Subcutaneous abdominal adipose tissue (tissue), 5 donors: ENCODE measurements around the gene COQ4.
"Not testable (repeated sequence)": the region's sequence is repeated elsewhere in the genome, so short reads cannot be mapped to it uniquely, and the experiment has no call there.

Experiments used
- H3K27ac ChIP-seq: one replicate; pipeline ENCODE4 v1.7.0; 2013; ENCODE audit warnings: low read depth, mild to moderate bottlenecking, inconsistent platforms, low read length, moderate library complexity
- H3K27me3 ChIP-seq, 5 donors: one replicate each; pipeline ENCODE4 v1.7.0; 2013; ENCODE audit warnings: low read length in 5 of 5, inconsistent platforms in 1 of 5; ENCODE audit not compliant: control insufficient read depth in 5 of 5, insufficient read depth in 4 of 5
- H3K36me3 ChIP-seq, 5 donors: one replicate each; pipeline ENCODE4 v1.7.0; 2013; ENCODE audit warnings: low read length in 5 of 5; ENCODE audit not compliant: control insufficient read depth in 5 of 5, insufficient read depth in 5 of 5
- H3K4me1 ChIP-seq, 5 donors: one replicate each; pipeline ENCODE4 v1.7.0; 2013; ENCODE audit warnings: low read length in 5 of 5, mild to moderate bottlenecking in 3 of 5, moderate library complexity in 1 of 5; ENCODE audit not compliant: control insufficient read depth in 5 of 5, insufficient read depth in 5 of 5
- H3K4me3 ChIP-seq, 5 donors: one replicate each; pipeline ENCODE4 v1.7.0; 2013; ENCODE audit warnings: low read length in 5 of 5, low read depth in 1 of 5
- H3K9ac ChIP-seq, 5 donors: one replicate each; pipeline ENCODE4 v1.7.0; 2013; ENCODE audit warnings: low read length in 5 of 5, mild to moderate bottlenecking in 4 of 5, moderate library complexity in 3 of 5
- H3K9me3 ChIP-seq, 5 donors: one replicate each; pipeline ENCODE4 v1.7.0; 2013; ENCODE audit warnings: low read length in 5 of 5; ENCODE audit not compliant: control insufficient read depth in 5 of 5
- donor health status: healthy.
- donor health status: healthy.
- donor health status: healthy.
- donor health status: healthy.
- donor health status: healthy.

The COQ4 gene

DNA sequence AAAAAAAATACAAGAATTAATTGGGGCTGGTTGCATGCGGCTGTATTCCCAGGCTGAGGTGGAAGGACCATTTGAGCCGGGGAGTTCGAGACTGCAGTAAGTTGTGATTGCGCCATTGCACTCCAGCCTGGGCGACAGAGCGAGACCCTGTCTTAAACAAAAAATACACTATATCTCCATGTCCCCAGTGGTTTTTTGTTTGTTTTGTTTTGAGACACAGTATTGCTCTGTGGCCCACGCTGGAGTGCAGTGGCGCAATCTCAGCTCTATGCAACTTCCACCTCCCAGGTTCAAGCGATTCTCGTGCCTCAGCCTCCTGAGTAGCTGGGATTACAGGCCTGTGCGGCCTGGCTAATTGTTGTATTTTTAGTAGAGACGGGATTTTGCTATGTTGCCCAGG lies 1.2 kb downstream of the COQ4 start:
- Histone ChIP-seq H3K27ac (no peak overlapping the region), H3K9ac (peak overlapping the region in 3 of 5 donors; percentile 77 to 88 (median 80)), H3K36me3 (peaks cover 0 to 38% (median 26%) of the 10 kb centered on the region in 5 donors), H3K27me3 (no peaks in the 10 kb centered on the region), H3K9me3 (no peaks in the 10 kb centered on the region), H3K4me3 (peak overlapping the region; percentile 75 to 95 (median 88)), H3K4me1 (peaks cover 3 to 26% (median 25%) of the 10 kb centered on the region in 5 donors)

DNA sequence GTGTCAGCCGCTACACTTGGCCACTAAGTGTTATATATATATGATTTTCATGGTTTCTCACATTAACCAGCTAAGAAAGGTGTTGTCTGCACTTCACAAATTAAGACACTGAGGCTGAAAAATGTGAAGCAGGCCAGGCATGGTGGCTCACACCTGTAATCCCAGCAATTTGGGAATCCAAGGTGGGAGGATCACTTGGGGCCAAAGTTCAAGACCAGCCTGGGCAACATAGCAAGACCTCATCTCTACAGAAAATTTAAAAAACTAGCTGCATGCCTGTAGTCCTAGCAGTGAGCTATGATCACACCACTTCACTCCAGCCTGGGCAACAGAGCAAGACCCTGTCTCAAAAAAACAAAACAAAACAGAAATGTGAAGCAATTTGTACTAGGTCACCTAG lies 1.8 kb downstream of the COQ4 start:
- Histone ChIP-seq H3K4me3 (no peak overlapping the region), H3K9me3 (no peaks in the 10 kb centered on the region), H3K27ac (no peak overlapping the region), H3K27me3 (no peaks in the 10 kb centered on the region), H3K9ac (no peak overlapping the region), H3K4me1 (peaks cover 3 to 26% (median 25%) of the 10 kb centered on the region in 5 donors), H3K36me3 (peaks cover 0 to 41% (median 29%) of the 10 kb centered on the region in 5 donors)

DNA sequence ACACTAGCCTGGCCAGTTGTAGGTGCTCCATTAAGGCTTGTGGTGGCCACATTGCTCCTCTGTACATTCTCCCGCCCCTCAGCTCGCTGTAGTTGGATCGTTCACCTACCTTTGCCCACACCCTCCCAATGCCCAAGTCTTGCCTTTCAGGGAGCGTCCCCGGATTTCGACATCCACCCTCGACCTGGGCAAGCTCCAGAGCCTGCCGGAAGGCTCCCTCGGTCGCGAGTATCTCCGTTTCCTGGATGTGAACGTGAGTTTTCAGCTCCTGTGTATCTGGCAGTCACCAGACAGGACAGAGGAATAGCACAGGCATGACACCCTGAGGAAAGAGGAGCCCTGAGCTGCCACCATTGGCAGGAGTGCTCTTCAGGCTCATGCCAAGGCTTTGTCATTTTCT lies 3.0 kb downstream of the COQ4 start:
- Histone ChIP-seq H3K4me1 (peaks cover 3 to 26% (median 25%) of the 10 kb centered on the region in 5 donors), H3K36me3 (peaks cover 0 to 45% (median 29%) of the 10 kb centered on the region in 5 donors), H3K9ac (no peak overlapping the region), H3K27me3 (no peaks in the 10 kb centered on the region), H3K9me3 (no peaks in the 10 kb centered on the region), H3K27ac (no peak overlapping the region), H3K4me3 (no peak overlapping the region)

DNA sequence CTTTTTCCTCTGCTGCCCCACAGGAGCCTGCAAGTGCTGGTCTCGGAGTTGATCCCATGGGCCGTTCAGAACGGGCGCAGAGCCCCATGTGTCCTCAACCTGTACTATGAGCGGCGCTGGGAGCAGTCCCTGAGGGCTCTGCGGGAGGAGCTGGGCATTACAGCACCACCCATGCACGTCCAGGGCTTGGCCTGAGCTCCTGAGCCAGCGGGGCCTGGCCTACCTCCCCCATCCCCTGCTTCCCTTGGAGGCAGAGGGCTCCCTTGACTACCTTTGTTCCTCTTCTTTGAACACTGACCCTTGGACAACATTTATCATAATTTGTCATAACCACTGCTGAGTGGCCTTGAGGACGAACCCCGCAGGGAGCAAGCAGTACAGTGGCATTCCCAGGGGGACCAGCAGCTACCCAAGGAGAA lies 10.8 kb downstream of the COQ4 start:
- Histone ChIP-seq H3K4me3 (no peak overlapping the region), H3K9me3 (no peaks in the 10 kb centered on the region), H3K27me3 (no peaks in the 10 kb centered on the region), H3K36me3 (peaks cover 0 to 37% (median 23%) of the 10 kb centered on the region in 5 donors), H3K9ac (no peak overlapping the region), H3K4me1 (no peaks in the 10 kb centered on the region), H3K27ac (no peak overlapping the region)

DNA sequence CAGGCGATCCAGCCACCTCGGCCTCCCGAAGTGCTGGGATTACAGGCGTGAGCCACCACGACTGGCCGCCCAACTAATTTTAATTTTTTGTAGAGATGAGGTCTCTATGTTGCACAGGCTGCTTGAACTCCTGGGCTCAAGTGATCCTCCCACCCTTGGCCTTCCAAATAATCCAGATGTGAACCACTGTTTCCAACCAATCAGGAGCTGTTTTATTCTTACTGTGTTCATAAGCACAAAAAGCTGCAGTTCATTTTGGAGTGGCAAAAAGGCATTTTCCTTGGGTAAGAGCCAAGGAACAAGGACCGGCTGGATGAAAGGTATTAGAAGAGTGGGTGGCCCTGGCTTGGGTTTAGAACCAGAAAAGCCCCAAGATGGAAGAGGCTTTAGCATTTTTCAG lies 12.5 kb downstream of the COQ4 start:
- Histone ChIP-seq H3K27me3 (no peaks in the 10 kb centered on the region), H3K4me3 (no peak overlapping the region), H3K36me3 (peaks cover 0 to 27% (median 19%) of the 10 kb centered on the region in 5 donors), H3K9ac (no peak overlapping the region), H3K4me1 (peaks cover 0 to 7% (median 6%) of the 10 kb centered on the region in 5 donors), H3K9me3 (no peaks in the 10 kb centered on the region), H3K27ac (no peak overlapping the region)

DNA sequence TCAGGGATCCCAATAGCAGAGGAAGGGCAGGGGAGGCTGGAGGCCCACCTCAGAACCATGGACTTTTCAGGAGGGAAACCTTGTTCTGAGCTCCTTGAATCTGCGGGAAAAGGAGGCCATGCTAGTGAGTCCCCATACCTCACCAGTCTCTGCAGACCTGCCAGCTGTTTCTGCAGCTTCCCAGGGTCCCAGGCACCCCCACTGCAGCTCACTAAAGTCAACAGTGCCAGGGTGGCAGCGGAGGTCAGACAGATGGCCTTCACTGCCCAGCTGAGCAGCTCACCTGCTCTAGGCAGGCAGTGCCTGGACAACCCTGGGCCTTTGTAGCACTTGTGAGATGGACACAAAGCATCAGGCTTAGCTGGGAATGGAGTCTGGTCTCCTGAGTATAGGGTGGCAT lies 13.3 kb downstream of the COQ4 start:
- Histone ChIP-seq H3K36me3 (peaks cover 0 to 27% (median 19%) of the 10 kb centered on the region in 5 donors), H3K9ac (no peak overlapping the region), H3K27me3 (no peaks in the 10 kb centered on the region), H3K4me3 (no peak overlapping the region), H3K4me1 (peaks cover 0 to 10% (median 9%) of the 10 kb centered on the region in 5 donors), H3K27ac (no peak overlapping the region), H3K9me3 (no peaks in the 10 kb centered on the region)

DNA sequence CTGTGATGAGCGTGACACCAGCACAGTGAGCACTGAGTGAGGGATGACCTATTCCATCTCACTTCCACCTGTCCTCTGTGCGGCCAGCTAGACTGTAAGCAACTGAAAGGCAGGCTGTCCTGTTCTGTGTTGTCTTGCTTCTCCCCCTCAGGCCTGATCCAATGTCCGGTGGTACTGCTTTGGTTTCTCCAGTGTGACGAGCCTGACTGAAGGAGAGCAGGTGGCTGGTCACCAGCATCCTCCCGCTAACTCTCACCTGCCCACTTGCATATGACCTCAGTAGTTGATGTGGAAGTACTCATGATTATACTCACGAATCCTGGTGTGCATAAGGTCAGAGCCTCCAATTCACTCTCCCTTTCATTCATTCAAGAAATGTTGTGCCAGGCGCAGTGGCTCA lies 15.3 kb downstream of the COQ4 start:
- Histone ChIP-seq H3K36me3 (peaks cover 0 to 18% (median 11%) of the 10 kb centered on the region in 5 donors), H3K9ac (no peak overlapping the region), H3K4me3 (no peak overlapping the region), H3K27ac (no peak overlapping the region), H3K9me3 (no peaks in the 10 kb centered on the region), H3K4me1 (peaks cover 3 to 17% (median 15%) of the 10 kb centered on the region in 5 donors), H3K27me3 (no peaks in the 10 kb centered on the region)

DNA sequence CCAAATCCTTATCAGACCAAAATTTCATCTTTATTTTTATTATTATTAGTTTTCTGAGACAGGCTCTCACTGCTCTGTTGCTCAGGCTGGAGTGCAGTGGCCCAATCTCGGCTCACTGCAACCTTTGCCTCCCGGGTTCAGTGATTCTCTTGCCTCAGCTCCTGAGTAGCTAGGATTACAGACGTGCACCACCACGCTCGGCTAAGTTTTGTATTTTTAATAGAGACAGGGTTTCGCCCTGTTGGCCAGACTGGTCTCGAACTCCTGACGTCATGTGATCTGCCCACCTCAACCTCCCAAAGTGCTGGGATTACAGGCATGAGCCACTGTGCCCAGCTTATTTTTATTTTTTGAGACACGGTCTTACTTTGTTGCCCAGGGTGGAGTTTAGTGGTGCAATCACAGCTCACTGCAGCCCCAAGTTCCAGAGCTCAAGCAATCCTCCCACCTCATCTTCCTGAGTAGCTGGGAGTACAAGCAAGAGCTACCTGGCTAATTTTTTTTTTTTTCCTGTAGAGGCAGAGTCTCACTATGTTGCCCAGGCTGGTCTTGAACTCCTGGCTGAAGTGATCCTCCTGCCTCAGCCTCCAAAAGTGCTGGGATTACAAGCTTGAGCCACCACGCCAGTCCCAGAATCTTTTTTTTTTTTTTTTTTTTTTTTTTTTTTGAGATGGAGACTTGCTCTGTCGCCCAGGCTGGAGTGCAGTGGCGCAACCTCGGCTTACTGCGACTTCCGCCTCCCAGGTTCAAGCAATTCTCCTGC lies 16.4 kb downstream of the COQ4 start:
- Histone ChIP-seq H3K4me1 (peaks cover 3 to 17% (median 15%) of the 10 kb centered on the region in 5 donors), H3K36me3 (peaks cover 0 to 18% (median 11%) of the 10 kb centered on the region in 5 donors)
- H3K9ac ChIP-seq, H3K4me3 ChIP-seq, H3K27ac ChIP-seq, H3K27me3 ChIP-seq, H3K9me3 ChIP-seq: not testable (repeated sequence)

DNA sequence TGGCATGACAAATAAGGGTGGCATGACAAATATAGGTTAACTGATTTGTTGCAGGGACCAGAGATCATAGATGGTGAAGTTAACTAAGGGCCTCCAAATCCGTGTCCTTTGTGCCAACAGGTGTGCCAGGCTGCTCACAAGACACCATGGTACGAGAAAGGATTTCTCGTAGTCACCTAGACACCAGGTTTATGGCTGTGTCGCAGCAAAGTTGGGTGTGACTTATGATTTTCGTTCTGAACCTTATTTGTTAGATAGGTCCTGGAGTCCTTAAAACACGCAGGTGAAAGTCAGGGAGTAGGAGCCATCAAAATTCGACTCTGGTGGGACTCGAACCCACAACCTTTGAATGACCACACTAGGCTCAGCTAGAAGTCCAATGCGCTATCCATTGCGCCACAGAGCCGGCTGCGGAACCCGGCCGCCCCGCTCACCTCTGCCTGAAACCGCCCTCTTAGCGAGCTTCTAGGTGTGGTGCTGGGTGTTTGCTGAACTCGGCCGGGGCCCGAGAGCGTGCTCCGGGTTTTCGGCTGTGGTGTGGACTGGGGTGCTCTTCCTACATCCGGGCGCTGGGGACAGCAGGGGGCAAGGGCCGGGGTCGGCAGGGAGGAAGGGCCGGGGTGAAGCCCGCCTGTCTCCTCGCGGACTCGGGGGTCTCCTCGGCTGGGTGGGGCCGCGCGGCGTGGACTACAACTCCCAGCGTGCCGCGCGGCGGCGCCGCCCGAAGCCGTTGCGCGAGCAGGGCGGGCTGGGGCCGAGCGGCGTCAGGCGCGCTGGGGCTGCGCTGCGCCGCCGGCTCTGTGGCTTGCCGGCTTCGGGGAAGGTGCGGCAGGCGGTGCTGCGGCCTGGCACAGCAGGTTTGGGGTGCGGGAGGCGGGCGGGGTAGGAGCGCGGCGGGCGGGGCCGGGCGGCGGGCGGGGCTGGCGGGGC lies 17.4 kb downstream of the COQ4 start, which contains the start of gene SLC27A4:
Gene SLC27A4, plus strand, starts transcription at position 767 of the 930 bp plus-strand sequence. CDS start 2,606 bp downstream, outside the sequence.
- H3K9me3 ChIP-seq, result no peaks in the 10 kb centered on the region
- peak within 1 kb of the TSS; percentile 71 to 84 (median 79) for H3K4me3 ChIP-seq
- peaks cover 0 to 24% (median 20%) of the 10 kb centered on the region in 5 donors for H3K36me3 ChIP-seq
- peak within 1 kb of the TSS; percentile 70 to 85 (median 80) for H3K9ac ChIP-seq
- peaks cover 3 to 17% (median 15%) of the 10 kb centered on the region in 5 donors for H3K4me1 ChIP-seq
- H3K27ac ChIP-seq, result no peak within 1 kb of the TSS
- H3K27me3 ChIP-seq, result no peaks in the 10 kb centered on the region
